GM12891 (cell line): ENCODE measurements around the gene TMEM150B. TPM values are rescaled to one million over a fixed set of nuclear protein-coding genes. Genes with fewer than 3 reads are reported as not detected.

ENCODE experiments used
- DNase-seq: peaks from one replicate; pipeline ENCODE4 v3.0.0; 2011; ENCODE audit warnings: low spot score; ENCODE audit not compliant: insufficient read length
- FAIRE-seq: peaks from 2 replicates; lab custom pipeline; 2011; peaks lifted over from hg19 to GRCh38; lab: Jason Lieb, UNC
- PAX5 ChIP-seq: IDR thresholded peaks from 2 replicates; pipeline ENCODE4 v1.6.1; 2011; ENCODE audit warnings: low read length, moderate library complexity, mild to moderate bottlenecking; ENCODE audit not compliant: insufficient read depth, severe bottlenecking
- POLR2A ChIP-seq: IDR thresholded peaks from 2 replicates; pipeline ENCODE4 v1.6.1; 2011; ENCODE audit warnings: low read depth, low read length, control low read depth
- POLR2AphosphoS5 ChIP-seq: IDR thresholded peaks from 2 replicates; pipeline ENCODE4 v1.6.1; 2011; ENCODE audit warnings: low read depth, low read length, control low read depth
- POU2F2 ChIP-seq: IDR thresholded peaks from 2 replicates; pipeline ENCODE4 v1.6.1; 2011; ENCODE audit warnings: low read depth, mild to moderate bottlenecking, control low read depth, low read length, moderate library complexity
- SPI1 ChIP-seq: IDR thresholded peaks from 2 replicates; pipeline ENCODE4 v1.6.1; 2011; ENCODE audit warnings: low read depth, low read length, control low read depth
- TAF1 ChIP-seq: IDR thresholded peaks from 2 replicates; pipeline ENCODE4 v1.6.1; 2011; ENCODE audit warnings: low read depth, low read length, control low read depth
- polyA plus RNA-seq: library from polyadenylated mRNA; unstranded; fragments of >200 nt; gene quantifications from one replicate; pipeline ENCODE4 v1.2.1, GENCODE V29; 2012; ENCODE audit warnings: low read depth, missing spikeins, inconsistent platforms; ENCODE audit not compliant: missing spikeins

TMEM150B gene
- 0.42 TPM for polyA plus RNA-seq

DNA sequence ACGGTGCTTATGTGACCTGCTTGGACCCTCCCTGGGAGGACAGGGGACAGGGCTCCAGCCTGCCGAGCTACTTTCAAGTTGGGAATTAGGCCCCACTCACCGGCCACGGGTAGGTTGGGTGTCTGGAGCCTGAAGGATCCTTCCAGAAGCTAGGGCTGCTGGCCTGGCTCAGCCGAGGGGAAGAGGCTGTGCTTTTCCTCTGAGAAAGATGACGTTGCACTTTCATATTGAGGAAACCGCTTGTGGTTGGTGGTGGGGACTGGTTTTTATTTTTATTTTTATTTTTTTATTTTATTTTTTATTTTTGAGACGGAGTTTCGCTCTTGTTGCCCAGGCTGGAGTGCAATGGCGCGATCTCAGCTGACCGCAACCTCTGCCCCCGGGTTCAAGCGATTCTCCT, at the start of gene TMEM150B:
Gene TMEM150B (minus strand): TSS at position 170 of the 400 bp plus-strand sequence. CDS start 4,305 bp downstream, outside the sequence.
- DNase-seq, result no peak
- TF ChIP-seq POLR2AphosphoS5 (no peak), POU2F2 (no peak), SPI1 (no peak), PAX5 (no peak), TAF1 (no peak), POLR2A (no peak)
- FAIRE-seq, result no peak

DNA sequence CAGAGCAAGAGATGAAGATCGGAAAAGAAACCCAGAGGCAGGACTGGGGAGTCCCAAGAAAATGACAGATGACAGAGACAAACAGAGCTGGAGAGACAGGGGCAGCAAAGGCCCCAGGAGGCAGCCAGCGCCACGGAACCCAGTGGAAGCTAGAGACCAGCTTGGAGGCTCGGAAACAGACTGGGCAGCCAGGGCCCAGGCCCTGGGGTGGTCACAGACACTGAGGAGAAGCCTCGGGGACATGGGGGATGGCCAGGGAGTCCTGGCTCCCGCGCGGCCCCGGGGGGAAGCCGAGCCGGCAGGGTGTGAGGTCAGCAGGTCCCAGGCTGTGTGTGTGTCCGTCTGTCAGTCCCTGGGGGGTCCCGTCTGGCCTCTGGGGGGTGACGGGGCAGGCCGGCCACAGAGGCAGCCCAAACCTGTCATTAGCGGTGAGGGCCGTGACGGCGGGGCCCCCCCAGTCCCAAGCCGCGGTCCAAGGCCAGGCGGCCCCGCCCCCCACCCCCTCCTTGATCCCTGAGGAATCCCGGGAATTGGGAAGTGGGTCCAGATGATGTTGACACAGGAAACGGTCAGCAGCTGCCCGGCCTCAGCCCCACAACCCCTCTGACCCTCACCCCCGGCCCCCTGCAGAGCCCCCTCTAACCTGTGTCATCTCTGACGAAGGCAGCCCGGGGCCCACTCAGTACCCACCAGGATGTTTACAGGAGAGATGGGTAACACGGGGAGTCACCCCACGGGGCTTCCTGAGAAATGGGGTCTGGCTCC, 49.0 kb upstream of the TMEM150B start:
- DNase-seq (no peak), FAIRE-seq (no peak)
- no peak for TF ChIP-seq POLR2AphosphoS5
- TF ChIP-seq PAX5, result no peak
- TF ChIP-seq POU2F2, result no peak
- no peak for TF ChIP-seq TAF1

GRCh38 chr19:55373306-55373992, 48.3 kb upstream of the TMEM150B start:
- TF ChIP-seq SPI1, result no peak
- no peak for TF ChIP-seq POLR2A
- TF ChIP-seq POU2F2, result no peak
- no peak for TF ChIP-seq POLR2AphosphoS5
- TF ChIP-seq PAX5, result no peak
- no peak for TF ChIP-seq TAF1
- FAIRE-seq (no peak), DNase-seq (no peak)

DNA sequence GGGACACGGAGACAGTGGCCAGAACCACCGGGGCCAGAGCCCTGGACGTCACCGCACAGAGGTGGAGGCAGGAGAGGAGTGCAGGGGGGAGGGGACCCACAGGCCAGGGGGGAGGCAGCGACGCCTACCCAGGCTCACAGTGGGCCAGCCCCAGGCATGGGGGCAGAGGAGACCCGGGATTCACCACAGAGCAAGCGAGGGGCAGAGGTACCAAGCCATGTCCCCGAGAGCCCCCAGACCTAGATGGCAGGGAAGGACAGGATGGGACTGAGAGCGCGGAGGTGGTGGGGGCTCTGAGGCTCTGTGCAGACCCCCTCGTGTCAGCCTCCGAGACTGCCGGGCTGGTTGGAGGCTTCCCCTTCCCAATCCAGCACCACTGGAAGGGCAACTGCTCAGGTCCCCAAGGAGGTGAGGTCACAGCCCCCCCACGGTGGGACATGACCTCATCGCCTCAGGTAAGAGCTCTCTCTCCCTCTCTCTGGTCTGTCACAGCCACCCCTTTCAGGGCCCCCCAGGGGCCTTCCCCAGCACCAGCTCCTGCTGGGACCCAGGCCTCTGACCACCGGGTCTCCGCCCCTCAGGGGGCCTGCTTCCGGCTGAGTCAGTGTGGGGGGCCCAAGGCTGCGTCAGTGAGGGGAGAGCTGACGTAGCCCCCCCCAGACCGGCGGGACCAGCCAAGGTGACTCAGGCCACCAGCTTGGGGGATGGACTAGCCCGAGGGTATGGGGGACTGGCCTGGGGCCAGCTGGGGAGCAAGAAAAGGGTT, 47.4 kb upstream of the TMEM150B start:
- FAIRE-seq (no peak), DNase-seq (no peak)
- TF ChIP-seq SPI1, result no peak
- no peak for TF ChIP-seq POLR2AphosphoS5
- no peak for TF ChIP-seq POLR2A
- no peak for TF ChIP-seq TAF1
- TF ChIP-seq POU2F2, result no peak
- TF ChIP-seq PAX5, result no peak

GRCh38 chr19:55370305-55370988, 45.3 kb upstream of the TMEM150B start, which contains the start of gene IL11:
Gene IL11 (minus strand): TSS chr19:55370463. CDS start chr19:55370310, 153 bp downstream.
- TF ChIP-seq POLR2AphosphoS5 (no peak), TAF1 (no peak), POU2F2 (no peak), POLR2A (no peak), SPI1 (no peak), PAX5 (no peak)
- no peak for FAIRE-seq
- DNase-seq, result no peak

DNA sequence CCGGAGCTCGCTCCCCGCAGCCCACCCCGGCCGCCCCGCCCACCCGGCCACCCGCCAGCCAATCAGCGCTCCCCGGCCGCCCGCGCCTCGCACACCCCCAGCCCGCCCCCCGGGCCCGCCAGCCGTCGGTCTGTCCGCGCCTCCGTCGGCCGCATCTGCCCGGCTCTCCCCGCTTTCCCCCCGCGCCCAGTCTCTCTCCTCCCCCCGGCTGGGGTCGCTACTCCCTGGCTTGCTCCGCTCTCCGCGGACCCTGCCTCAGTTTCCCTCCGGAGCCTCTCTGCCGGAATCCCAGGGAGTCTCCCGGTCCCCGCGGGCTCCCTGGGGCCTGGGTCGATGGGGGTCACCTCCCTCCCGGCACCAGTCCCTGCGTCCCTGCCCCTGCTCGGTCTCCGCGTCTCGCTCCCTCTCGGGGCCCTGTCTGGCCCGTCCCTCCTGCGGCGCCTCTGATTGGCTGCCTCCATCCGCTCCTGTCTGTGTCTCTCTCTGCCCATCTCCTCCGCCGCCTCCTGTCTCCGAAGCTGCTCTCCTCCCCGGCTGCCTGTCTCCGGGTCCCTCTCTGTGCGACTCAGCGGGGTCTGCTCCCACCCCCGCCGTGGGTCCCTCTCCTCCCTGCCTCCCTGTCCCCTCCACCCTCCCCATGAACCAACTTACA, 44.6 kb upstream of the TMEM150B start:
- TF ChIP-seq POU2F2 (no peak), SPI1 (no peak), PAX5 (no peak), TAF1 (no peak), POLR2A (no peak), POLR2AphosphoS5 (no peak)
- no peak for FAIRE-seq
- no peak for DNase-seq

DNA sequence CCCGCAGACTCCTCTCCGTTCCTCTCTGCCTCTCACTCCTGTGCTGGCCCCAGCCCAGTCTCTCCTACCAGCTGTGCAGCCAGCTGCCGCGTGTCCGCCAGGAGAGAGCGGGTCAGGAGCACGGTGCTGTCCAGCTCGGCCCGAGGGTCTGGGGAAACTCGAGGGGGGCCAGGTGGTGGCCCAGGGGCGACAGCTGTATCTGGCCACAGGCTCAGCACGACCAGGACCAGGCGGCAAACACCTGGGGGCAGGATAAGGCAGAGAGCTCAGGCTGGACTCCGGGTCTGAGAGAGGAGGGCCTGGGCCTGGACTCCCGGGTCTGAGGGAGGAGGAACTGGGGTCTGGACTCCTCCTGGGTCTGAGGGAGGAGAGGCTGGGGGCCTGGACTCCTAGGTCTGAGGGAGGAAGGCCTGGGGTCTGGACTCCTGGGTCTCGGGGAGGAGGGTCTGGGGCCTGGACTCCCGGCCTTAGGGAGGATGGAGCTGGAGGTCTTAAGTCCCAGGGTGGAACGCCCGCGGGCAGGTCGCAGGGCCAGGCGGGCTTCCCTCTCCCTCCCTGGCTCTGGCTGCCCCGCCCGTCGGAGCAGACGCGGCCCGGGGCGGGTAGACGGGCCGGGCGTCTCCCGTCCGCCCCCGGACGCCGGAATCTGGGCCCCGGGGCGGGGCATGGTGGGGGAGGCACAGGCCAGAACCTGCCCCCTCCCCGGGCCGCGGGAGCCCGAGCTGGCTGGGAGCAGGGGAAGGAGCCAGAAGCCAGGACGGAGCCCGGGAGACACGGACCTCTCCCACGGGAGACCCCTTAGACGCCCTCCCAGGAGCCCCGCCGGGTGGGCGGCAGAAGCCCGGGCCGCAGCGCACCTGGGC, 43.8 kb upstream of the TMEM150B start:
- DNase-seq (no peak), FAIRE-seq (no peak)
- TF ChIP-seq POLR2A, result no peak
- TF ChIP-seq PAX5, result no peak
- no peak for TF ChIP-seq POU2F2
- no peak for TF ChIP-seq SPI1

DNA sequence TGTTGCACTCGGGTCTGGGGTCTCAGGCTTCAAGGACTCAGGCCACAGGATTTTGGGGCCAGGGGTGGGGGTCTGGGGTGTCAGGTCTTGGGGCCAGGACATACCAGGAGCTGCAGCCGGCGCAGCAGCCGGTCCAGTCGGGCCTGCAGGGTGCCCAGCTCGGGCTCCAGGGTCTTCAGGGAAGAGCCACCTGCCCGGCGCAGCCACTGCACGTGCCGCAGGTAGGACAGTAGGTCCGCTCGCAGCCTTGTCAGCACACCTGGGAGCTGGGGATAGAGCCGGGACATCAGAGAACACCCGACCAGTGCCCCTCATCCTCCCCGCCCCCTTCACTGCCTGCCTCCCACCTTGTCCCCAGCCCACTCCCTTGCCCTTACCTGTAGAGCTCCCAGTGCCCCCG, 43.0 kb upstream of the TMEM150B start:
- TF ChIP-seq POLR2AphosphoS5 (no peak), POLR2A (no peak), SPI1 (no peak), TAF1 (no peak), POU2F2 (no peak), PAX5 (no peak)
- DNase-seq, result no peak
- no peak for FAIRE-seq
